ENCODE results near the gene ISCA2. TPM values are rescaled to one million over a fixed set of nuclear protein-coding genes. Genes with fewer than 3 reads are reported as not detected.
A peak's percentile ranks its signal among the peaks of the same experiment; 100 is the strongest.

ISCA2 gene
- total RNA-seq, 1 donor from 2014 or later, result 42.4 TPM

GRCh38 chr14:74482571-74482970 lies 11.0 kb upstream of the ISCA2 start:
- DNase-seq (ENCODE audit: low spot score), result no peak

- DNase-seq (ENCODE audit: low spot score), result no peak
Measured at GRCh38 chr14:74483321-74483720, 10.2 kb upstream of the ISCA2 start.

GRCh38 chr14:74486164-74486563 lies 7.4 kb upstream of the ISCA2 start:
- no peak for DNase-seq (ENCODE audit: low spot score)

- DNase-seq (ENCODE audit: low spot score), result peak; percentile 20
Measured at GRCh38 chr14:74488786-74489397, 4.7 kb upstream of the ISCA2 start.

GRCh38 chr14:74490486-74490885 lies 3.1 kb upstream of the ISCA2 start:
- no peak for DNase-seq (ENCODE audit: low spot score)

GRCh38 chr14:74491956-74492775 lies 1.4 kb upstream of the ISCA2 start:
- peak; percentile 70 for DNase-seq (ENCODE audit: low spot score)

GRCh38 chr14:74492776-74493342 lies 706 bp upstream of the ISCA2 start, which contains the start of gene NPC2:
NPC2 (minus strand) TSS chr14:74493305; CDS start chr14:74493274, 31 bp downstream.
- DNase-seq (ENCODE audit: low spot score), result peak; percentile 50

- DNase-seq (ENCODE audit: low spot score), result no peak
Measured at GRCh38 chr14:74495356-74495755, 1.8 kb downstream of the ISCA2 start.

- DNase-seq (ENCODE audit: low spot score), result no peak
Measured at GRCh38 chr14:74500417-74501134, 7.0 kb downstream of the ISCA2 start.

GRCh38 chr14:74501135-74501614 lies 7.6 kb downstream of the ISCA2 start:
- DNase-seq (ENCODE audit: low spot score), result peak; percentile 77

- DNase-seq (ENCODE audit: low spot score), result no peak
Measured at GRCh38 chr14:74501691-74502090, 8.1 kb downstream of the ISCA2 start.

GRCh38 chr14:74502236-74503019 lies 8.9 kb downstream of the ISCA2 start:
- DNase-seq (ENCODE audit: low spot score), result peak; percentile 35

GRCh38 chr14:74503291-74503937 lies 9.8 kb downstream of the ISCA2 start:
- no peak for DNase-seq (ENCODE audit: low spot score)

GRCh38 chr14:74503938-74504335 lies 10.4 kb downstream of the ISCA2 start:
- no peak for DNase-seq (ENCODE audit: low spot score)

- DNase-seq (ENCODE audit: low spot score), result no peak
Measured at GRCh38 chr14:74504412-74504811, 10.8 kb downstream of the ISCA2 start.

GRCh38 chr14:74504874-74505720 lies 11.5 kb downstream of the ISCA2 start:
- DNase-seq (ENCODE audit: low spot score), result no peak

- DNase-seq (ENCODE audit: low spot score), result no peak
Measured at GRCh38 chr14:74505831-74506230, 12.3 kb downstream of the ISCA2 start.

- DNase-seq (ENCODE audit: low spot score), result no peak
Measured at GRCh38 chr14:74506411-74506851, 12.9 kb downstream of the ISCA2 start.

GRCh38 chr14:74507085-74507484 lies 13.5 kb downstream of the ISCA2 start:
- no peak for DNase-seq (ENCODE audit: low spot score)

GRCh38 chr14:74507840-74508239 lies 14.3 kb downstream of the ISCA2 start:
- DNase-seq (ENCODE audit: low spot score), result no peak
